GM18499 (cell line): ENCODE results near the gene LYSMD2.

Source experiments
- ATAC-seq: cut with Tn5 transposase; IDR thresholded peaks from one replicate; pipeline ENCODE4 v1.9.1; 2021; ENCODE audit warnings: moderate number of reproducible peaks; ENCODE audit not compliant: insufficient read depth, unreplicated experiment

Gene LYSMD2

GRCh38 chr15:51754267-51754666 is 16.8 kb upstream of the LYSMD2 start:
- ATAC-seq, result no peak

- no peak for ATAC-seq
Observed at GRCh38 chr15:51752888-51753287, 15.4 kb upstream of the LYSMD2 start.

- ATAC-seq, result no peak
Observed at GRCh38 chr15:51751697-51752683, 14.5 kb upstream of the LYSMD2 start.

- no peak for ATAC-seq
Observed at GRCh38 chr15:51750792-51751696, 13.6 kb upstream of the LYSMD2 start, which contains the start of gene TMOD2. Gene TMOD2 (plus strand): TSS chr15:51751597. CDS start chr15:51766442, 14,845 bp downstream.

GRCh38 chr15:51750186-51750585 is 12.7 kb upstream of the LYSMD2 start:
- no peak for ATAC-seq

- ATAC-seq, result no peak
Observed at GRCh38 chr15:51749307-51749706, 11.9 kb upstream of the LYSMD2 start.

- no peak for ATAC-seq
Observed at GRCh38 chr15:51739061-51739712, 1.7 kb upstream of the LYSMD2 start.

- no peak for ATAC-seq
Observed at GRCh38 chr15:51738553-51738952, 1.1 kb upstream of the LYSMD2 start.

- ATAC-seq, result no peak
Observed at GRCh38 chr15:51736751-51737521, 519 bp downstream of the LYSMD2 start.

GRCh38 chr15:51736069-51736468 is 1.4 kb downstream of the LYSMD2 start:
- ATAC-seq, result no peak

GRCh38 chr15:51735228-51736010 is 2.0 kb downstream of the LYSMD2 start:
- no peak for ATAC-seq

- no peak for ATAC-seq
Observed at GRCh38 chr15:51732646-51733045, 4.8 kb downstream of the LYSMD2 start.

GRCh38 chr15:51731549-51732267 is 5.7 kb downstream of the LYSMD2 start:
- peak; percentile 42 for ATAC-seq

- ATAC-seq, result no peak
Observed at GRCh38 chr15:51727141-51727897, 10.1 kb downstream of the LYSMD2 start.

GRCh38 chr15:51726302-51727073 is 11.0 kb downstream of the LYSMD2 start:
- ATAC-seq, result no peak

- ATAC-seq, result no peak
Observed at GRCh38 chr15:51724673-51725072, 12.8 kb downstream of the LYSMD2 start.

GRCh38 chr15:51724199-51724598 is 13.3 kb downstream of the LYSMD2 start:
- ATAC-seq, result no peak
